CD14-positive monocyte (primary cell): ENCODE measurements around the gene MOB1B. TPM values are rescaled to one million over a fixed set of nuclear protein-coding genes. Genes with fewer than 3 reads are reported as not detected.
"Not testable (repeated sequence)": the region's sequence is repeated elsewhere in the genome, so short reads cannot be mapped to it uniquely, and the experiment has no call there.

Source experiments
- DNase-seq, 3 donors: peaks; one replicate each; pipeline ENCODE4 v3.0.0-alpha.2; 2011 to 2022
- H2AFZ ChIP-seq: 2 replicates; pipeline ENCODE4 v1.6.0; 2012; ENCODE audit warnings: mild to moderate bottlenecking, low read depth, low read length, inconsistent platforms; ENCODE audit not compliant: insufficient read depth, poor library complexity, severe bottlenecking
- H3K27ac ChIP-seq, 2 donors: 1 replicate in 1 of 2; 2 replicates in 1 of 2; pipeline ENCODE4 v1.5.1; 2012 to 2013; ENCODE audit warnings: low read length in 2 of 2, control low read depth in 1 of 2, inconsistent platforms in 1 of 2, low read depth in 1 of 2, mild to moderate bottlenecking in 1 of 2
- H3K27me3 ChIP-seq, 2 donors: one replicate each; pipeline versions ENCODE4 v1.6.0 to v1.6.1; 2011 to 2013; ENCODE audit warnings: low read length in 2 of 2; ENCODE audit not compliant: control insufficient read depth in 2 of 2, insufficient read depth in 2 of 2
- H3K36me3 ChIP-seq, 2 donors: replicated peaks in 1 of 2; 1 replicate in 1 of 2; 2 replicates in 1 of 2; pipeline versions ENCODE4 v1.5.1 to v1.6.1; 2012 to 2013; ENCODE audit warnings: low read length in 2 of 2, control low read depth in 1 of 2, inconsistent platforms in 1 of 2, mild to moderate bottlenecking in 1 of 2; ENCODE audit not compliant: insufficient read depth in 2 of 2, control insufficient read depth in 1 of 2
- H3K4me1 ChIP-seq, 2 donors: 1 replicate in 1 of 2; 2 replicates in 1 of 2; pipeline versions ENCODE4 v1.5.1 to v1.6.1; 2012 to 2013; ENCODE audit warnings: low read length in 2 of 2, control low read depth in 1 of 2, inconsistent platforms in 1 of 2, mild to moderate bottlenecking in 1 of 2, moderate library complexity in 1 of 2; ENCODE audit not compliant: insufficient read depth in 2 of 2, control insufficient read depth in 1 of 2
- H3K4me2 ChIP-seq: replicated peaks from 2 replicates; pipeline ENCODE3; 2012; ENCODE audit warnings: low read length, moderate library complexity, mild to moderate bottlenecking; ENCODE audit not compliant: poor library complexity, severe bottlenecking; ENCODE audit errors: extremely low read depth
- H3K4me3 ChIP-seq, 3 experiments: fragments of 200-600 bp in 1 of 3; sonication (generic) in 1 of 3; replicated peaks in 1 of 3; 1 replicate in 2 of 3; 2 replicates in 1 of 3; pipeline ENCODE4 v1.5.1; 2011 to 2013; ENCODE audit warnings: low read length in 3 of 3, mild to moderate bottlenecking in 3 of 3, control low read depth in 2 of 3, low read depth in 2 of 3, inconsistent platforms in 1 of 3, moderate library complexity in 1 of 3
- H3K79me2 ChIP-seq: 2 replicates; pipeline ENCODE4 v1.6.0; 2012; ENCODE audit warnings: mild to moderate bottlenecking, control low read depth, inconsistent platforms, low read length, moderate library complexity; ENCODE audit not compliant: insufficient read depth
- H3K9ac ChIP-seq: 2 replicates; pipeline ENCODE4 v1.6.0; 2017; ENCODE audit warnings: low read length, mild to moderate bottlenecking; ENCODE audit not compliant: insufficient read depth, poor library complexity, severe bottlenecking
- H3K9me3 ChIP-seq, 2 donors: replicated peaks in 1 of 2; 1 replicate in 1 of 2; 2 replicates in 1 of 2; pipeline versions ENCODE4 v1.5.1 to v1.6.1; 2012 to 2013; ENCODE audit warnings: low read length in 2 of 2, control low read depth in 1 of 2; ENCODE audit not compliant: control insufficient read depth in 1 of 2, insufficient read depth in 1 of 2
- H4K20me1 ChIP-seq: 2 replicates; pipeline ENCODE4 v1.6.0; 2012; ENCODE audit warnings: mild to moderate bottlenecking, low read length, control low read depth, moderate library complexity; ENCODE audit not compliant: insufficient read depth
- H3K27ac Mint-ChIP-seq, 7 donors: one replicate each; pipeline ENCODE4 v1.8.0; 2020; ENCODE audit warnings: mild to moderate bottlenecking in 7 of 7, mixed read lengths in 7 of 7, moderate library complexity in 6 of 7, inconsistent platforms in 2 of 7
- H3K27me3 Mint-ChIP-seq, 3 donors: one replicate each; pipeline ENCODE4 v1.8.0; 2021 to 2022; ENCODE audit warnings: low read depth in 3 of 3, mild to moderate bottlenecking in 3 of 3, mixed read lengths in 3 of 3, moderate library complexity in 3 of 3, inconsistent platforms in 1 of 3
- H3K36me3 Mint-ChIP-seq, 2 donors: one replicate each; pipeline ENCODE4 v1.8.0; 2020; ENCODE audit warnings: mixed read lengths in 2 of 2, inconsistent platforms in 1 of 2, mild to moderate bottlenecking in 1 of 2
- H3K4me1 Mint-ChIP-seq: one replicate; pipeline ENCODE4 v1.8.0; 2020; ENCODE audit warnings: mild to moderate bottlenecking, mixed read lengths
- H3K4me3 Mint-ChIP-seq, 2 donors: one replicate each; pipeline ENCODE4 v1.8.0; 2020; ENCODE audit warnings: mild to moderate bottlenecking in 2 of 2, mixed read lengths in 2 of 2, moderate library complexity in 1 of 2
- H3K9me3 Mint-ChIP-seq, 7 donors: one replicate each; pipeline ENCODE4 v1.8.0; 2020 to 2022; ENCODE audit warnings: mixed read lengths in 7 of 7, mild to moderate bottlenecking in 6 of 7, moderate library complexity in 6 of 7, inconsistent platforms in 2 of 7
- CTCF ChIP-seq: fragments of 200-600 bp; IDR thresholded peaks from one replicate; pipeline ENCODE4 v1.8.0; 2022; ENCODE audit warnings: antibody characterized with exemption, mild to moderate bottlenecking
- WGBS: methylation state at CpG from one replicate; pipeline ENCODE4 v1.1.5; 2013; ENCODE audit warnings: missing lambda C conversion rate; ENCODE audit not compliant: insufficient coverage; 5-methylcytosine and 5-hydroxymethylcytosine counted together
- intact Hi-C, 2 donors: fragments of 100-400 bp; cut with micrococcal nuclease; formaldehyde crosslinking; loops; one replicate each; pipeline versions ENCODE4 v1.15.0 to v1.15.1; 2023
- polyA plus RNA-seq, 3 donors: library from polyadenylated mRNA; depleted of rRNA in 1 of 3; unstranded in 2 of 3; stranded (reverse) in 1 of 3; fragments of 300-500 nt in 2 of 3; fragments of >200 nt in 1 of 3; fragmentation: Illumina TruSeq in 2 of 3; gene quantifications; 1 replicate in 2 of 3; 2 replicates in 1 of 3; pipeline ENCODE4 v1.2.3, GENCODE V29; 2012 to 2021

MOB1B gene
- polyA plus RNA-seq, 3 donors, result 3.9 to 10.7 (median 7.0) TPM

GRCh38 chr4:70997546-70997945 is 95.4 kb downstream of the MOB1B start:
- H3K27ac Mint-ChIP-seq, result peak overlapping the region; percentile 19 to 90 (median 42)
- H3K4me1 Mint-ChIP-seq, result peaks cover 72% of the 10 kb centered on the region
- no peaks in the 10 kb centered on the region for H3K27me3 ChIP-seq
- H3K27me3 Mint-ChIP-seq, result no peaks in the 10 kb centered on the region
- peak overlapping the region in 1 of 2 donors; percentile 62 for H3K4me3 Mint-ChIP-seq
- peaks cover 5 to 15% of the 10 kb centered on the region in 2 donors for H3K36me3 ChIP-seq
- peaks cover 31 to 36% of the 10 kb centered on the region in 2 donors for H3K36me3 Mint-ChIP-seq
- no peak overlapping the region for H3K9ac ChIP-seq
- H3K9me3 Mint-ChIP-seq, result peaks cover 0 to 2% (median 0%) of the 10 kb centered on the region in 7 donors
- H3K9me3 ChIP-seq, result no peaks in the 10 kb centered on the region
- no peak for TF ChIP-seq CTCF
- WGBS, result no CpG with 5 or more reads among the region's 2 CpGs
- peak overlapping the region; percentile 89 for H3K4me2 ChIP-seq
- peaks cover 99% of the 10 kb centered on the region for H3K79me2 ChIP-seq
- peak overlapping the region in 1 of 3 experiments; percentile 92 for H3K4me3 ChIP-seq
- H4K20me1 ChIP-seq, result peaks cover 59% of the 10 kb centered on the region
- peaks cover 47 to 50% of the 10 kb centered on the region in 2 donors for H3K4me1 ChIP-seq
- no peak overlapping the region for H2AFZ ChIP-seq
- H3K27ac ChIP-seq, result peak overlapping the region in 1 of 2 donors; percentile 92
- intact Hi-C loops, result loop anchor here (10.0 kb wide), 2 partner anchors 53 to 93 kb away; partner anchors contain the start of gene MOB1B (in 1 of the 2)
- no peak for DNase-seq

GRCh38 chr4:70999639-71000038 is 97.5 kb downstream of the MOB1B start:
- not testable (repeated sequence) for DNase-seq, H3K9ac ChIP-seq, H3K9me3 ChIP-seq, H3K27me3 Mint-ChIP-seq, H3K4me3 ChIP-seq, H3K9me3 Mint-ChIP-seq, H3K4me2 ChIP-seq, H3K4me3 Mint-ChIP-seq, H3K27ac ChIP-seq, H3K27me3 ChIP-seq, H2AFZ ChIP-seq
- Histone ChIP-seq H4K20me1 (peaks cover 57% of the 10 kb centered on the region), H3K4me1 (peaks cover 34% of the 10 kb centered on the region in 2 donors), H3K79me2 (peaks cover 99% of the 10 kb centered on the region), H3K36me3 (peaks cover 5 to 26% of the 10 kb centered on the region in 2 donors)
- intact Hi-C loops, result loop anchor here (10.0 kb wide), 3 partner anchors 55 to 345 kb away; partner anchors contain the start of gene MOB1B (in 1 of the 2)
- Mint-ChIP-seq H3K36me3 (peaks cover 37 to 51% of the 10 kb centered on the region in 2 donors), H3K4me1 (peaks cover 71% of the 10 kb centered on the region), H3K27ac (peak overlapping the region in 3 of 7 donors; percentile 16 to 64 (median 56))

GRCh38 chr4:71001363-71001762 is 99.2 kb downstream of the MOB1B start:
- not testable (repeated sequence) for H3K4me2 ChIP-seq, H3K4me3 Mint-ChIP-seq, H3K9me3 Mint-ChIP-seq, H3K9ac ChIP-seq, H2AFZ ChIP-seq, H3K27me3 Mint-ChIP-seq, H3K27ac ChIP-seq, H3K27me3 ChIP-seq, H3K9me3 ChIP-seq, H3K4me3 ChIP-seq, DNase-seq
- Histone ChIP-seq H3K4me1 (peaks cover 21 to 24% of the 10 kb centered on the region in 2 donors), H4K20me1 (peaks cover 43% of the 10 kb centered on the region), H3K36me3 (peaks cover 5 to 26% of the 10 kb centered on the region in 2 donors), H3K79me2 (peaks cover 98% of the 10 kb centered on the region)
- WGBS, result 100% methylated on average over 3 of the region's 4 CpGs
- intact Hi-C loops, result loop anchor here in 1 of 2 donors (10.0 kb wide), 1 partner anchor 347 kb away; no protein-coding TSS in a partner anchor
- Mint-ChIP-seq H3K4me1 (peaks cover 58% of the 10 kb centered on the region), H3K27ac (peak overlapping the region in 2 of 7 donors; percentile 24 to 60), H3K36me3 (peaks cover 37 to 51% of the 10 kb centered on the region in 2 donors)
